A673 (cell line): ENCODE measurements around the gene PEPD. TPM values are rescaled to one million over a fixed set of nuclear protein-coding genes. Genes with fewer than 3 reads are reported as not detected.

ENCODE experiments used
- BruUV-seq: library from RNA; stranded (reverse); fragments of 400-500 nt; replicated peaks from 2 replicates; lab custom pipeline; 2021; lab: Mats Ljungman, UMichigan
- CTCF ChIA-PET: fragments of 300-600 bp; sonication (Branson Sonifier 250); formaldehyde crosslinking; loops from one replicate; lab custom pipeline; 2022; ENCODE audit warnings: antibody characterized with exemption; lab: Charles Lee
- POLR2A ChIA-PET: fragments of 300-600 bp; sonication (Branson Sonifier 250); formaldehyde crosslinking; loops from one replicate; lab custom pipeline; 2022; ENCODE audit warnings: antibody characterized with exemption; ENCODE audit not compliant: low non-redundant PET; lab: Charles Lee
- DNase-seq: peaks from one replicate; pipeline ENCODE4 v3.0.0-alpha.2; 2015; ENCODE audit warnings: low spot score
- H3K27ac ChIP-seq: fragments of 200-600 bp; sonication (generic); 2 replicates; pipeline ENCODE4 v1.5.1; 2016; ENCODE audit warnings: mixed run types, low read depth, mild to moderate bottlenecking, mixed read lengths, antibody characterized with exemption, low read length; ENCODE audit not compliant: poor library complexity, severe bottlenecking
- H3K27me3 ChIP-seq: fragments of 200-600 bp; sonication (generic); replicated peaks from 2 replicates; pipeline ENCODE4 v1.6.1; 2017; ENCODE audit warnings: mixed run types, low read depth, mild to moderate bottlenecking, mixed read lengths, antibody characterized with exemption, low read length; ENCODE audit not compliant: insufficient read depth, poor library complexity
- H3K36me3 ChIP-seq: fragments of 200-600 bp; sonication (generic); 2 replicates; pipeline ENCODE4 v1.6.1; 2016; ENCODE audit warnings: mixed run types, mild to moderate bottlenecking, mixed read lengths, antibody characterized with exemption, low read length; ENCODE audit not compliant: insufficient read depth, poor library complexity, severe bottlenecking
- H3K4me1 ChIP-seq: fragments of 200-600 bp; sonication (generic); 2 replicates; pipeline ENCODE4 v1.6.1; 2017; ENCODE audit warnings: mixed run types, mild to moderate bottlenecking, mixed read lengths, antibody characterized with exemption, low read length; ENCODE audit not compliant: insufficient read depth, poor library complexity, severe bottlenecking
- H3K4me3 ChIP-seq: fragments of 200-600 bp; sonication (generic); 2 replicates; pipeline ENCODE4 v1.5.1; 2016; ENCODE audit warnings: low read depth, mixed run types, mild to moderate bottlenecking, mixed read lengths, low read length; ENCODE audit not compliant: poor library complexity, severe bottlenecking
- H3K9me3 ChIP-seq: fragments of 200-600 bp; sonication (generic); 2 replicates; pipeline ENCODE4 v1.6.1; 2016; ENCODE audit warnings: mixed run types, low read depth, mild to moderate bottlenecking, mixed read lengths, antibody characterized with exemption, low read length; ENCODE audit not compliant: poor library complexity, severe bottlenecking
- EZH2 ChIP-seq: fragments of 200-600 bp; sonication (generic); IDR thresholded peaks from 2 replicates; pipeline ENCODE4 v1.6.1; 2017; ENCODE audit warnings: borderline replicate concordance, low read depth, mild to moderate bottlenecking, mixed read lengths, antibody characterized with exemption, low read length; ENCODE audit not compliant: poor library complexity, severe bottlenecking
- intact Hi-C: fragments of 100-400 bp; cut with micrococcal nuclease; formaldehyde crosslinking; loops from one replicate; pipeline ENCODE4 v1.10.0; 2022; ENCODE audit not compliant: unreplicated experiment
- total RNA-seq: library from RNA; stranded (reverse); gene quantifications from 2 replicates; pipeline ENCODE4 v1.2.3, GENCODE V29; 2021
- TF ChIP-seq, protein P1 (sequence below): fragments of 300-800, 200-600 bp; sonication (generic); conservative IDR thresholded peaks from 2 replicates; pipeline ENCODE4 v1.5.1; 2017; ENCODE audit warnings: low read depth, mild to moderate bottlenecking, antibody characterized with exemption, low read length, moderate library complexity, mixed read lengths

Gene PEPD
- total RNA-seq, 1 experiment from 2014 or later = 82.2 TPM

DNA sequence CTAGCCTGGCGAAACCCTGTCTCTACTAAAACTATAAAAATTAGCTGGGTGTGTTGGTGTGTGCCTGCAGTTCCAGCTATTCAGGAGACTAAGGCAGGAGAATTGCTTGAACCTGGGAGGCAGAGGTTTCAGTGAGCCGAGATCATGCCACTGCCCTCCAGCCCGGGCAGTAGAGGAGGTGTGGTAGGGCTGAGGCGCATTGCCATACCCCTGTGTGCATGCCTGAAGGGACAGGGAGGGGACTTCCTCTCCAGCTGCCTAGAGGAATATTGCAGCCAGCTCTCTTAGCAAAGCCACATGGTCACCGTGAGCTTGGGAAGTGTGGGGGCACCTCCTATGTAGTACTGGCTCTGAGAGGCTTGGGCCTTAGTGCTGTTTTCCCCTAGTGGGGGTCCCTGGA lies 29.2 kb upstream of the PEPD start:
- no TSS peak for BruUV-seq
- H3K4me3 ChIP-seq = no peak overlapping the region
- H3K4me1 ChIP-seq = no peaks in the 10 kb centered on the region
- H3K9me3 ChIP-seq = no peaks in the 10 kb centered on the region
- DNase-seq = no peak
- POLR2A ChIA-PET = no interaction called here
- no peaks in the 10 kb centered on the region for H3K27me3 ChIP-seq
- CTCF ChIA-PET = no interaction called here
- no peaks in the 10 kb centered on the region for H3K36me3 ChIP-seq
- TF ChIP-seq, protein P1, sequence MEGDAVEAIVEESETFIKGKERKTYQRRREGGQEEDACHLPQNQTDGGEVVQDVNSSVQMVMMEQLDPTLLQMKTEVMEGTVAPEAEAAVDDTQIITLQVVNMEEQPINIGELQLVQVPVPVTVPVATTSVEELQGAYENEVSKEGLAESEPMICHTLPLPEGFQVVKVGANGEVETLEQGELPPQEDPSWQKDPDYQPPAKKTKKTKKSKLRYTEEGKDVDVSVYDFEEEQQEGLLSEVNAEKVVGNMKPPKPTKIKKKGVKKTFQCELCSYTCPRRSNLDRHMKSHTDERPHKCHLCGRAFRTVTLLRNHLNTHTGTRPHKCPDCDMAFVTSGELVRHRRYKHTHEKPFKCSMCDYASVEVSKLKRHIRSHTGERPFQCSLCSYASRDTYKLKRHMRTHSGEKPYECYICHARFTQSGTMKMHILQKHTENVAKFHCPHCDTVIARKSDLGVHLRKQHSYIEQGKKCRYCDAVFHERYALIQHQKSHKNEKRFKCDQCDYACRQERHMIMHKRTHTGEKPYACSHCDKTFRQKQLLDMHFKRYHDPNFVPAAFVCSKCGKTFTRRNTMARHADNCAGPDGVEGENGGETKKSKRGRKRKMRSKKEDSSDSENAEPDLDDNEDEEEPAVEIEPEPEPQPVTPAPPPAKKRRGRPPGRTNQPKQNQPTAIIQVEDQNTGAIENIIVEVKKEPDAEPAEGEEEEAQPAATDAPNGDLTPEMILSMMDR = no peak
- no peak for TF ChIP-seq EZH2
- intact Hi-C loops = no loop called here
- no peak overlapping the region for H3K27ac ChIP-seq

DNA sequence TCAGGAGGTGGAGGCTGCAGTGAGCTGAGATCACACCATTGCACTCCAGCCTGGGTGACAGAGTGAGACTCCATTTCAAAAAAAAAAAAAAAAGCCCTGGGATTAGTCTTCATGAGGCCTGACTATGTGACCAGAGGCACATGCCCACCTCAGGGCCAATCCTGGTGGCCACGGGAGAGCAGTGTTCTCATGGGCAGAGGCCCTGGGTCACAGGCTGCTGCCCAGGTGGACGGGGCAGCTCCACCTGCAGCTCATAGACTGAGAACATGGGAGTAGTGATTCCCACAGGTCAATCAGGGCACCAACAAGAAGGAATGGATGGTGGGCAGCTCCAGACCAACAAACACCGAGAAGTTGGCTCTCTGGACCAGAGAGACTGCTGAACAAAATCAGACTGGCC lies 26.1 kb upstream of the PEPD start:
- Histone ChIP-seq H3K4me1 (no peaks in the 10 kb centered on the region), H3K36me3 (no peaks in the 10 kb centered on the region), H3K4me3 (no peak overlapping the region), H3K27me3 (peaks cover 3% of the 10 kb centered on the region), H3K9me3 (no peaks in the 10 kb centered on the region), H3K27ac (no peak overlapping the region)
- POLR2A ChIA-PET = no interaction called here
- CTCF ChIA-PET = no interaction called here
- intact Hi-C loops = no loop called here
- no TSS peak for BruUV-seq
- no peak for DNase-seq
- TF ChIP-seq, protein P1 = no peak
- no peak for TF ChIP-seq EZH2

DNA sequence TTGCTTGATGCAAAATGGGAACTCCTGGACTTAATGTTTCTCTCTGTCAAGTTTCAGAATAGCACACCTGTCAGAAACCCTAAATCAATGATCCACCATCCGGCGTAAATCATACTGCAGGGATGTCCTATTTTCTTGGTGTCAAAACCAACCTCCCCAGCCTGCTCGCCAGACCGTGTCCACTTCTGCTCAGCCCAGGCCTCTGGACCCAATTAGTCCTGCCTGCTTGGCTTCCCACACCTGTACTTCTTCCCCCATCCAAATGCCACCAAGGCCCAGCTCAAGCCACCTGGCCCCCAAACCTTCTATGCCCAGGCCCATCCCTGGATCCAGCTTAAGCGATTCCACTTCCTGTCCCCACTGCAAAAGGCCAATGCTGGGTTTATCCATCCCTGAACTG lies 25.1 kb upstream of the PEPD start:
- Histone ChIP-seq H3K27me3 (peaks cover 4% of the 10 kb centered on the region), H3K4me1 (no peaks in the 10 kb centered on the region), H3K36me3 (no peaks in the 10 kb centered on the region), H3K4me3 (no peak overlapping the region), H3K27ac (no peak overlapping the region), H3K9me3 (no peaks in the 10 kb centered on the region)
- no TSS peak for BruUV-seq
- ChIA-PET CTCF (no interaction called here), POLR2A (no interaction called here)
- TF ChIP-seq, protein P1 = no peak
- TF ChIP-seq EZH2 = no peak
- intact Hi-C loops = no loop called here
- no peak for DNase-seq
